NB4 (cell line): ENCODE measurements around the gene ACACA.

Experiments
- MYC ChIP-seq: IDR thresholded peaks from 2 replicates; pipeline ENCODE4 v1.6.1; 2011; ENCODE audit warnings: low read depth, low read length
- TF ChIP-seq, protein P1 (sequence below): IDR thresholded peaks from one replicate; pipeline ENCODE4 v1.5.1; 2012; ENCODE audit warnings: low read depth, low read length

- TF ChIP-seq, protein P1, sequence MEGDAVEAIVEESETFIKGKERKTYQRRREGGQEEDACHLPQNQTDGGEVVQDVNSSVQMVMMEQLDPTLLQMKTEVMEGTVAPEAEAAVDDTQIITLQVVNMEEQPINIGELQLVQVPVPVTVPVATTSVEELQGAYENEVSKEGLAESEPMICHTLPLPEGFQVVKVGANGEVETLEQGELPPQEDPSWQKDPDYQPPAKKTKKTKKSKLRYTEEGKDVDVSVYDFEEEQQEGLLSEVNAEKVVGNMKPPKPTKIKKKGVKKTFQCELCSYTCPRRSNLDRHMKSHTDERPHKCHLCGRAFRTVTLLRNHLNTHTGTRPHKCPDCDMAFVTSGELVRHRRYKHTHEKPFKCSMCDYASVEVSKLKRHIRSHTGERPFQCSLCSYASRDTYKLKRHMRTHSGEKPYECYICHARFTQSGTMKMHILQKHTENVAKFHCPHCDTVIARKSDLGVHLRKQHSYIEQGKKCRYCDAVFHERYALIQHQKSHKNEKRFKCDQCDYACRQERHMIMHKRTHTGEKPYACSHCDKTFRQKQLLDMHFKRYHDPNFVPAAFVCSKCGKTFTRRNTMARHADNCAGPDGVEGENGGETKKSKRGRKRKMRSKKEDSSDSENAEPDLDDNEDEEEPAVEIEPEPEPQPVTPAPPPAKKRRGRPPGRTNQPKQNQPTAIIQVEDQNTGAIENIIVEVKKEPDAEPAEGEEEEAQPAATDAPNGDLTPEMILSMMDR: no peak
- TF ChIP-seq MYC: no peak
Measured at GRCh38 chr17:37082311-37082860, 324.2 kb downstream of the ACACA start.
